D721Med (cell line): ENCODE measurements around the gene ITGB5.

Source experiments
- DNase-seq: peaks from one replicate; pipeline ENCODE4 v3.0.0; 2011; ENCODE audit warnings: low spot score; ENCODE audit not compliant: insufficient read length
- FAIRE-seq: peaks from 2 replicates; lab custom pipeline; 2011; peaks lifted over from hg19 to GRCh38; lab: Jason Lieb, UNC
- CTCF ChIP-seq: IDR thresholded peaks from 2 replicates; pipeline ENCODE4 v1.5.1; 2012; ENCODE audit warnings: mild to moderate bottlenecking, control low read depth; ENCODE audit not compliant: insufficient read depth; ENCODE audit errors: missing control alignments

The ITGB5 gene

GRCh38 chr3:124722589-124722988 is 164.6 kb downstream of the ITGB5 start:
- TF ChIP-seq CTCF: no peak
- FAIRE-seq (no peak), DNase-seq (no peak)

GRCh38 chr3:124714223-124714853 is 172.8 kb downstream of the ITGB5 start:
- TF ChIP-seq CTCF: no peak
- DNase-seq: no peak
- FAIRE-seq: no peak
